Heart right ventricle (tissue), 16 donors: ENCODE measurements around the gene NAT9. TPM values are rescaled to one million over a fixed set of nuclear protein-coding genes. Genes with fewer than 3 reads are reported as not detected.

Experiments used
- ATAC-seq, 8 donors: fragments of 200-7000 bp; cut with Tn5 transposase; one replicate each; pipeline ENCODE4 v1.9.1; 2020; ENCODE audit warnings: mild to moderate bottlenecking in 8 of 8, moderate library complexity in 8 of 8, moderate number of reproducible peaks in 1 of 8
- DNase-seq, 2 donors: peaks; one replicate each; pipeline ENCODE4 v3.0.0-alpha.2; 2020
- H3K27ac ChIP-seq, 10 donors: fragments of 200-600 bp; sonication (generic) in 2 of 10; one replicate each; pipeline versions ENCODE4 v1.5.0 to v1.8.0; 2020 to 2022; ENCODE audit warnings: mild to moderate bottlenecking in 3 of 10
- H3K27me3 ChIP-seq, 7 donors: fragments of 200-600 bp; one replicate each; pipeline ENCODE4 v1.8.0; 2021 to 2022; ENCODE audit warnings: mild to moderate bottlenecking in 2 of 7
- H3K36me3 ChIP-seq, 9 donors: fragments of 200-600 bp; sonication (generic) in 1 of 9; one replicate each; pipeline versions ENCODE4 v1.5.0 to v1.8.0; 2020 to 2022; ENCODE audit warnings: mild to moderate bottlenecking in 2 of 9
- H3K4me1 ChIP-seq, 9 donors: fragments of 200-600 bp; sonication (generic) in 1 of 9; one replicate each; pipeline versions ENCODE4 v1.5.0 to v1.8.0; 2020 to 2022; ENCODE audit warnings: mild to moderate bottlenecking in 4 of 9
- H3K4me3 ChIP-seq, 10 donors: fragments of 200-600 bp; sonication (generic) in 2 of 10; one replicate each; pipeline versions ENCODE4 v1.5.0 to v1.8.0; 2020 to 2022; ENCODE audit warnings: mild to moderate bottlenecking in 7 of 10, moderate library complexity in 2 of 10
- H3K9me3 ChIP-seq, 11 donors: fragments of 200-600 bp in 10 of 11; sonication (generic) in 2 of 11; one replicate each; pipeline versions ENCODE4 v1.5.0 to v1.8.0; 2013 to 2022; ENCODE audit warnings: mild to moderate bottlenecking in 2 of 11, control low read depth in 1 of 11, moderate library complexity in 1 of 11
- CTCF ChIP-seq, 9 donors: fragments of 200-600 bp; sonication (generic) in 2 of 9; IDR thresholded peaks; one replicate each; pipeline versions ENCODE4 v1.5.0 to v1.8.0; 2021 to 2022; ENCODE audit warnings: antibody characterized with exemption in 9 of 9, mild to moderate bottlenecking in 5 of 9, moderate library complexity in 1 of 9
- WGBS, 2 donors: extraction: QIAGEN DNeasy Blood & Tissue Kit; methylation state at CpG; one replicate each; pipeline ENCODE4 v1.1.7; 2013; ENCODE audit warnings: inconsistent platforms in 1 of 2; 5-methylcytosine and 5-hydroxymethylcytosine counted together
- intact Hi-C, 10 donors: fragments of 100-400 bp; cut with DNase I; formaldehyde crosslinking; loops; one replicate each; pipeline versions ENCODE4 v1.11.1 to v1.14.2; 2022
- polyA plus RNA-seq, 2 donors: library from polyadenylated mRNA; stranded (reverse); fragments of 200-250 nt; gene quantifications; one replicate each; pipeline ENCODE4 v1.2.3, GENCODE V29; 2013
- total RNA-seq, 10 donors: library from RNA; stranded (reverse); fragmentation: NEBNext Ultra II Directional in 3 of 10; extraction: Animal tissue kit (Norgen Biotek cat#: 25700) in 3 of 10; gene quantifications; one replicate each; pipeline versions ENCODE4 v1.2.1 to v1.2.4, GENCODE V29; 2021 to 2023
- donor health status: Arrhythmogenic right ventricular cardiomyopathy.
- donor health status: ischemic (EF 13 %, LVEDD 7.1; RV severe dilation, severe dysfunction).
- donor health status: healthy with polysubstance abuse.
- donor health status: DM: no; HTN: yes; CAD: no.
- donor health status: DM: no; HTN: no; CAD: no.
- donor health status: ischemic (EF 25% LVEDD 6.9; RV normal size, moderate dysfunction).
- donor health status: ischemic (EF 25% LVEDD 5.7; RV mildly dilated, moderate dysfunction).
- donor health status: healthy.
- donor health status: DM: yes; HTN: yes; CAD: no.
- donor health status: Ischemic cardiomyopathy.
- donor health status: ischemic (EF 35%, LVEDD 5.7; RV mildly dilated, moderate dysfunction).
- donor health status: nonischemic (EF 11% LVEDD 7.7; RV severe dilation, severe dysfunction).
- donor health status: DM: yes; HTN: yes; CAD: no.
- donor health status: PGD.
- donor health status: ischemic (EF 29% LVEDD 5.4; RV normal size, mild dysfunction).
- donor health status: nonischemic (EF 23%, LVEDD 6.1; RV moderate dilation, normal function).

NAT9 gene
- total and polyA plus RNA-seq, 12 donors, result 10.6 to 42.9 (median 17.1) TPM

- ATAC-seq, result no peak
Observed at GRCh38 chr17:74816905-74817620, 40.9 kb upstream of the NAT9 start.

DNA sequence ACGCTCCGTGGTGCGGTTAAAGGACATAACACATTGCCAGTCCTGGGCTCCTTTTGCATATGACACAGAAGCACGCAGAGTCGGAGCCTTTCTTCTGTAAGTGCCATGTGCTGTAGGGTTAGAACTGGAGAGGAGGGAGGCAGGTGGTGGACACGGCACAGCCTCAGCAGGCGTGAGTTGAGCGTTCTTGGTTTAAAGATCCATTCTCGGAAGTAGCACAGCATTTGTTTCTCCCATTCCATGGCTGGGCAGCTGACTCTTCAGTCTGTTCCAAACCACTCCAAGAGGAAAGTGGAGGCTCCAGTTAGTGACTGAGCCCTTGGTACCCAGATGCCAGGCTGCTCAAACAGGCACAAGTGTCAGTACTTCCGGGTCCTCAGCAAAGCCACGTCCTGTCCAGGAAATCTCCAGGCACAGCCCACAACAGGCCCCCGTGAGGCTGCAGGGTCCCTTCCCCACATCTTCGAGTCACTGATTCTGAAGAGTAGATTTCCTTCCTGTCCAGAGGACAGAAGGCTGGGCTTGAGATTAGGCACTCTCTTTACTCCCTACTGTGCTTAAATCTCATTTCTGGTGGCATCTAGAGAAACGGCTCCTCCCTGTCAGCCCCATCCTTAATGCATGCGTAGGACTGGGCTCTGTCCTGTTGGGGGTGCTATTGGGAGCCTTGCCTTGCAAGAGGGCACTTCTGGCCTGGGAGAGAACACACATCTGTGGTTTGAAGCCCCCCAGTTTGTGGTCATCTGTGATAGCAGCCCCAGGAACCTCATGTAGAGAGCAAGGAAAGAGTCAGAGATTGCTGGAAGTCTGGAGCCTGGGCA lies 39.6 kb upstream of the NAT9 start:
- no peak overlapping the region for H3K27ac ChIP-seq
- ATAC-seq (no peak), DNase-seq (no peak)
- 78 to 82% methylated on average over 15 of the region's 15 CpGs for WGBS, 2 donors
- peaks cover 0 to 41% (median 0%) of the 10 kb centered on the region in 9 donors for H3K36me3 ChIP-seq
- H3K27me3 ChIP-seq, result no peaks in the 10 kb centered on the region
- intact Hi-C loops, result no loop called here
- peak in 3 of 9 donors; percentile 5 to 6 (median 6) for TF ChIP-seq CTCF (IDR thresholded peaks at IDR 0.05)
- peaks cover 0 to 39% (median 22%) of the 10 kb centered on the region in 9 donors for H3K4me1 ChIP-seq
- H3K4me3 ChIP-seq, result no peak overlapping the region
- H3K9me3 ChIP-seq, result no peaks in the 10 kb centered on the region

More at GRCh38 chr17:74816905-74817620, 40.9 kb upstream of the NAT9 start:
- no peak for DNase-seq
- Histone ChIP-seq H3K4me3 (no peak overlapping the region), H3K27ac (no peak overlapping the region), H3K27me3 (no peaks in the 10 kb centered on the region), H3K36me3 (peaks cover 0 to 54% (median 0%) of the 10 kb centered on the region in 9 donors), H3K9me3 (no peaks in the 10 kb centered on the region), H3K4me1 (peaks cover 0 to 33% (median 13%) of the 10 kb centered on the region in 9 donors)
- WGBS, 2 donors, result 89 to 90% methylated on average over 18 of the region's 18 CpGs
- no peak for TF ChIP-seq CTCF (IDR thresholded peaks at IDR 0.05)
- intact Hi-C loops, result no loop called here

GRCh38 chr17:74815067-74815466 lies 38.9 kb upstream of the NAT9 start:
- WGBS, 2 donors, result 93% methylated on average over 7 of the region's 7 CpGs
- ATAC-seq, result no peak
- intact Hi-C loops, result no loop called here
- Histone ChIP-seq H3K9me3 (no peaks in the 10 kb centered on the region), H3K4me3 (no peak overlapping the region), H3K36me3 (peaks cover 0 to 34% (median 0%) of the 10 kb centered on the region in 9 donors), H3K27me3 (no peaks in the 10 kb centered on the region), H3K27ac (no peak overlapping the region), H3K4me1 (peaks cover 0 to 41% (median 22%) of the 10 kb centered on the region in 9 donors)
- DNase-seq, result no peak
- no peak for TF ChIP-seq CTCF (IDR thresholded peaks at IDR 0.05)

- 67 to 78% methylated on average over 5 of the region's 5 CpGs for WGBS, 2 donors
- no peaks in the 10 kb centered on the region for H3K9me3 ChIP-seq
- no peak overlapping the region for H3K27ac ChIP-seq
- peaks cover 0 to 28% (median 0%) of the 10 kb centered on the region in 9 donors for H3K36me3 ChIP-seq
- TF ChIP-seq CTCF (IDR thresholded peaks at IDR 0.05), result peak in 2 of 9 donors; percentile 10 to 13
- DNase-seq, result no peak
- H3K4me3 ChIP-seq, result no peak overlapping the region
- ATAC-seq, result no peak
- H3K4me1 ChIP-seq, result peaks cover 0 to 41% (median 22%) of the 10 kb centered on the region in 9 donors
- no peaks in the 10 kb centered on the region for H3K27me3 ChIP-seq
- intact Hi-C loops, result no loop called here
Observed at GRCh38 chr17:74814453-74814852, 38.3 kb upstream of the NAT9 start.
